SU-DHL-6 (cell line): ENCODE measurements around the gene MAPK8.

ENCODE experiments used
- H2AFZ ChIP-seq: fragments of 200-600 bp; sonication (generic); 2 replicates; pipeline ENCODE4 v1.6.1; 2014; ENCODE audit warnings: low read depth, mild to moderate bottlenecking, moderate library complexity, mixed read lengths, antibody characterized with exemption, low read length; ENCODE audit not compliant: severe bottlenecking
- H3F3A ChIP-seq: fragments of 200-600 bp; shearing (Covaris generic); 2 replicates; pipeline ENCODE4 v1.6.0; 2016; ENCODE audit warnings: antibody characterized with exemption, mild to moderate bottlenecking; ENCODE audit not compliant: insufficient read depth
- H3K27ac ChIP-seq: fragments of 200-600 bp; sonication (generic); 2 replicates; pipeline ENCODE4 v1.5.1; 2016; ENCODE audit warnings: low read depth, mild to moderate bottlenecking, low read length, moderate library complexity, mixed read lengths
- H3K27me3 ChIP-seq: fragments of 200-600 bp; sonication (generic), shearing (Covaris generic); 2 replicates; pipeline ENCODE4 v1.6.0; 2014; ENCODE audit warnings: mild to moderate bottlenecking, low read length
- H3K36me3 ChIP-seq: fragments of 200-600 bp; sonication (generic); 2 replicates; pipeline ENCODE4 v1.6.1; 2014; ENCODE audit warnings: mild to moderate bottlenecking, low read length, mixed read lengths
- H3K4me2 ChIP-seq: fragments of 300-600, 200-600 bp; shearing (Covaris generic), sonication (generic); 2 replicates; pipeline ENCODE4 v1.6.0; 2014; ENCODE audit warnings: low read length, low read depth, mild to moderate bottlenecking; ENCODE audit not compliant: poor library complexity, severe bottlenecking
- H3K4me3 ChIP-seq: fragments of 200-600 bp; sonication (generic); 2 replicates; pipeline ENCODE4 v1.5.1; 2014; ENCODE audit warnings: antibody characterized with exemption, low read length, mild to moderate bottlenecking, mixed read lengths; ENCODE audit not compliant: insufficient read depth, poor library complexity, severe bottlenecking
- H3K79me2 ChIP-seq: fragments of 200-600 bp; sonication (generic); 2 replicates; pipeline ENCODE4 v1.6.1; 2014; ENCODE audit warnings: mild to moderate bottlenecking, low read length, moderate library complexity; ENCODE audit not compliant: insufficient read depth
- H3K9ac ChIP-seq: fragments of 200-600 bp; sonication (generic); 2 replicates; pipeline ENCODE4 v1.7.0; 2014; ENCODE audit warnings: mild to moderate bottlenecking, low read length
- H3K9me2 ChIP-seq: fragments of 200-600 bp; sonication (generic); replicated peaks from 2 replicates; pipeline ENCODE4 v1.6.1; 2014; ENCODE audit warnings: low read length; ENCODE audit not compliant: insufficient read depth
- H3K9me3 ChIP-seq: fragments of 200-600 bp; sonication (generic); 2 replicates; pipeline ENCODE4 v1.6.1; 2014; ENCODE audit warnings: low read length, mixed read lengths; ENCODE audit not compliant: insufficient read depth
- H4K20me1 ChIP-seq: fragments of 200-600 bp; sonication (generic); 2 replicates; pipeline ENCODE4 v1.6.1; 2014; ENCODE audit warnings: low read depth, mild to moderate bottlenecking, antibody characterized with exemption, low read length, moderate library complexity, mixed read lengths
- EZH2phosphoT487 ChIP-seq: fragments of 200-600 bp; sonication (generic), shearing (Covaris generic); conservative IDR thresholded peaks from 2 replicates; pipeline ENCODE4 v1.6.1; 2018; ENCODE audit warnings: mild to moderate bottlenecking, antibody characterized with exemption, low read length, moderate library complexity, mixed read lengths
- TF ChIP-seq, protein P1 (sequence below): fragments of 200-600 bp; sonication (generic); IDR thresholded peaks from one replicate; pipeline ENCODE4 v1.5.1; 2017; ENCODE audit warnings: antibody characterized with exemption, mild to moderate bottlenecking, low read length, moderate library complexity; ENCODE audit not compliant: insufficient read depth, poor library complexity, severe bottlenecking

The MAPK8 gene

DNA sequence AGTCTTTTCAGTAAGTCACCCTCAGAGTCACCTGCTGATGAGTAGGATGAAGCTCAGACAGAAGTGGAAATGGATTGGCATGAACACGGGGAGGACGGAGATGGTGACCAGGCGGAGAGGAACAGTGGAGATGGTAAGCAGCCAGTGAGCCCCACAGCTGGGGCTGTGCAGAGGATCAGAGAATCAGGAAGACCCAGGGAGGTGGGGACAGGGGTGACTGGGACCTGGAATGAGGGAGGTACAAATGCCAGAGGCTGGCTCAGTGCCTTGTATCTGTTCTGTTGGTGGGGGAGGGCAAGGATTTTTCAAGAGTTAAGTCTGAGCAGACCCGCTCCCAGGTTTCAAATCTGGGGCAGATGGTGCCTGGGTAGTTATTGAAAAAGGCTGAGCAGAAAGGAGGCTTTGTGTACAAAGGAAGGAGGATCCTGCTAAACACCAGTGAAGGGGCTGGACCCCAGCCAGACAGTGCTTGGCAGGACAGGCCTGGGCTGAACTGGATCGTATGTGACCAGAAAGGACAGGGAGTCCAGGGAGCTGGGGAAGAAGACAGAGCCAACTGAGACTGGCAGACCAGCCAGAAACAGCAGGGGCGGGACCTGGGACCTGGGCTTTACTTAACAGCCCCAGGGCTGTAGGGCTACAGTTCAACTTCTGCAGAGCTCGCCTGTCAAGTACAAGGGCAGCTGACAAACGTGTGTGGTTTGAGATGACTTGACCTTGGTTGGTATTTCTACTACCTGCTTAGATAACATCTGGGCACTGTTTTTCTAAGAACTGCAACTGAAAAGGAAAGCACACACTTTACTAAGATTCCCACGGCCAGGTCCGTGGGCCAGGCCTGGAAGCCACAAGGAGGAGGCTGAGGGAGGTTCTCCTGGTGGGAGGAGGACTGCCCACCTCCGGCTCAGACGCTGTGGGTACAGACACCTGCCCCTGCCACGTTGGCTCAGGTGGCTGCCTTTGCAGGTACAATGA lies 18.8 kb upstream of the MAPK8 start:
- no peaks in the 10 kb centered on the region for H3K79me2 ChIP-seq
- no peak overlapping the region for H3K4me2 ChIP-seq
- no peaks in the 10 kb centered on the region for H3K27me3 ChIP-seq
- H3K27ac ChIP-seq: no peak overlapping the region
- H3K9me2 ChIP-seq: no peaks in the 10 kb centered on the region
- H2AFZ ChIP-seq: no peak overlapping the region
- H3K9ac ChIP-seq: no peak overlapping the region
- no peak overlapping the region for H3K4me3 ChIP-seq
- no peaks in the 10 kb centered on the region for H3K36me3 ChIP-seq
- TF ChIP-seq EZH2phosphoT487: no peak
- TF ChIP-seq, protein P1, sequence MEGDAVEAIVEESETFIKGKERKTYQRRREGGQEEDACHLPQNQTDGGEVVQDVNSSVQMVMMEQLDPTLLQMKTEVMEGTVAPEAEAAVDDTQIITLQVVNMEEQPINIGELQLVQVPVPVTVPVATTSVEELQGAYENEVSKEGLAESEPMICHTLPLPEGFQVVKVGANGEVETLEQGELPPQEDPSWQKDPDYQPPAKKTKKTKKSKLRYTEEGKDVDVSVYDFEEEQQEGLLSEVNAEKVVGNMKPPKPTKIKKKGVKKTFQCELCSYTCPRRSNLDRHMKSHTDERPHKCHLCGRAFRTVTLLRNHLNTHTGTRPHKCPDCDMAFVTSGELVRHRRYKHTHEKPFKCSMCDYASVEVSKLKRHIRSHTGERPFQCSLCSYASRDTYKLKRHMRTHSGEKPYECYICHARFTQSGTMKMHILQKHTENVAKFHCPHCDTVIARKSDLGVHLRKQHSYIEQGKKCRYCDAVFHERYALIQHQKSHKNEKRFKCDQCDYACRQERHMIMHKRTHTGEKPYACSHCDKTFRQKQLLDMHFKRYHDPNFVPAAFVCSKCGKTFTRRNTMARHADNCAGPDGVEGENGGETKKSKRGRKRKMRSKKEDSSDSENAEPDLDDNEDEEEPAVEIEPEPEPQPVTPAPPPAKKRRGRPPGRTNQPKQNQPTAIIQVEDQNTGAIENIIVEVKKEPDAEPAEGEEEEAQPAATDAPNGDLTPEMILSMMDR: no peak
- H4K20me1 ChIP-seq: no peaks in the 10 kb centered on the region
- H3F3A ChIP-seq: no peaks in the 10 kb centered on the region
- peaks cover 8% of the 10 kb centered on the region for H3K9me3 ChIP-seq

DNA sequence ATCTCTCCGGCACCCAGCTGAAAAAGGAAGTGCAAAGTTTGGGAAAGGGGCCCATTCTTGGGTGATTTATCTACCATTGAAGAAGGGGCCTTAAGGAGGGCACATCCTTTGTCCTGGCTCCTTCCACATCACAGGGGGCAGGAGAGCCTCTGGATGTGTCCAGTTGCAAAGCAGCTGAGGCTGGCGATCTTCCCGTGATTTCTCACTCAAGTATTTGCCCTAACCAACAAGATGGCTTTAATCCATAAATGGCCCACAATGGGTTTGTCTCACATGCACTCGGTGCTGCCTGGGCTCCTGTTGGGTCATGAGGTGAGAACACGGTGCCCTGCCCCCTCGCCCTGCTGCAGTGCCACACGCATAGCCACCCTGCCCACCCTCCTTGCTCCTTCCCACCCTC lies 17.8 kb upstream of the MAPK8 start:
- H3K36me3 ChIP-seq: no peaks in the 10 kb centered on the region
- H3K27ac ChIP-seq: no peak overlapping the region
- TF ChIP-seq EZH2phosphoT487: no peak
- TF ChIP-seq, protein P1: no peak
- H3K9me3 ChIP-seq: peaks cover 8% of the 10 kb centered on the region
- no peaks in the 10 kb centered on the region for H3K9me2 ChIP-seq
- no peak overlapping the region for H2AFZ ChIP-seq
- H3K4me3 ChIP-seq: no peak overlapping the region
- no peak overlapping the region for H3K9ac ChIP-seq
- no peaks in the 10 kb centered on the region for H3K27me3 ChIP-seq
- no peaks in the 10 kb centered on the region for H4K20me1 ChIP-seq
- H3K4me2 ChIP-seq: no peak overlapping the region
- no peaks in the 10 kb centered on the region for H3K79me2 ChIP-seq
- H3F3A ChIP-seq: no peaks in the 10 kb centered on the region

DNA sequence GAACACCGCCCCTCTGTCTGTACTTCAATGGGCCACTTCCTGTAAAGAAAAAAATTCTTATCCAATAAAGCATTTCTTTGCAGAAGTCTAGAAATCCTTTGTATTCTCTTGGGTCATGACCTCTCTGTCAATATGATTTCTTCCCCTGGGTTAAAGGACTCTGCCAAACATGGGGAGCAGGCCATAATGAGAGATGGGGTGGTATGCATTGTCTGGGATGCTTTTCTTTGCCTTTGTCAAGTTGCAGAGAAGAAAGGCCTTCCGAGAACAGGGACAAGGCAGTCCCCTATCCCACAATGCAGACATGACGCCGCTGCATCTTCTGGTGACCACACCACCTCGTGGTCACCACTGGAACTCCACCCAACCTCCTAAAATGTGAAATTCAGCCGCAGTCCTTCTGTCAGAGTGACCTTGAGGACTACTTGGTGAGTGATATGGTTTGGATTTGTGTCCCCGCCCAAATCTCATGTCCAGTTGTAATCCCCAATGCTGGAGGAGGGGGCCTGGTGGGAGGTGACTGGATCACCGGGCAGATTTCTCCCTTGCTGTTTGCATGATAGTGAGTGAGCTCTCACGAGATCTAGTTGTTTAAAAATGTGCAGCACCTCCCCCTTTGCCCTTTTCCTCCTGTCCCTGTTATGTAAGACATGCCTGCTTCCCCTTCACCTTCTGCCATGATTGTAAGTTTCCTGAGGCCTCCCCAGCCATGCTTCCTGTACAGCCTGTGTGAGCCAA lies 16.8 kb upstream of the MAPK8 start:
- TF ChIP-seq EZH2phosphoT487: no peak
- TF ChIP-seq, protein P1: peak; percentile 76
- H2AFZ ChIP-seq: no peak overlapping the region
- no peak overlapping the region for H3K4me3 ChIP-seq
- no peak overlapping the region for H3K27ac ChIP-seq
- H3K4me2 ChIP-seq: no peak overlapping the region
- H3K79me2 ChIP-seq: no peaks in the 10 kb centered on the region
- H3K9me2 ChIP-seq: no peaks in the 10 kb centered on the region
- no peaks in the 10 kb centered on the region for H3K27me3 ChIP-seq
- H3K9me3 ChIP-seq: no peaks in the 10 kb centered on the region; the same call in 1 of the 2 replicates
- H4K20me1 ChIP-seq: no peaks in the 10 kb centered on the region
- no peaks in the 10 kb centered on the region for H3K36me3 ChIP-seq
- no peaks in the 10 kb centered on the region for H3F3A ChIP-seq
- H3K9ac ChIP-seq: no peak overlapping the region
